ENCODE measurements around the gene C4BPB. TPM values are rescaled to one million over a fixed set of nuclear protein-coding genes. Genes with fewer than 3 reads are reported as not detected.

Gene C4BPB
- total and polyA plus RNA-seq, 2 of the 8 experiments (the other 6 are each of a cell fraction or from before 2014, with no cell fraction given): not detected

DNA sequence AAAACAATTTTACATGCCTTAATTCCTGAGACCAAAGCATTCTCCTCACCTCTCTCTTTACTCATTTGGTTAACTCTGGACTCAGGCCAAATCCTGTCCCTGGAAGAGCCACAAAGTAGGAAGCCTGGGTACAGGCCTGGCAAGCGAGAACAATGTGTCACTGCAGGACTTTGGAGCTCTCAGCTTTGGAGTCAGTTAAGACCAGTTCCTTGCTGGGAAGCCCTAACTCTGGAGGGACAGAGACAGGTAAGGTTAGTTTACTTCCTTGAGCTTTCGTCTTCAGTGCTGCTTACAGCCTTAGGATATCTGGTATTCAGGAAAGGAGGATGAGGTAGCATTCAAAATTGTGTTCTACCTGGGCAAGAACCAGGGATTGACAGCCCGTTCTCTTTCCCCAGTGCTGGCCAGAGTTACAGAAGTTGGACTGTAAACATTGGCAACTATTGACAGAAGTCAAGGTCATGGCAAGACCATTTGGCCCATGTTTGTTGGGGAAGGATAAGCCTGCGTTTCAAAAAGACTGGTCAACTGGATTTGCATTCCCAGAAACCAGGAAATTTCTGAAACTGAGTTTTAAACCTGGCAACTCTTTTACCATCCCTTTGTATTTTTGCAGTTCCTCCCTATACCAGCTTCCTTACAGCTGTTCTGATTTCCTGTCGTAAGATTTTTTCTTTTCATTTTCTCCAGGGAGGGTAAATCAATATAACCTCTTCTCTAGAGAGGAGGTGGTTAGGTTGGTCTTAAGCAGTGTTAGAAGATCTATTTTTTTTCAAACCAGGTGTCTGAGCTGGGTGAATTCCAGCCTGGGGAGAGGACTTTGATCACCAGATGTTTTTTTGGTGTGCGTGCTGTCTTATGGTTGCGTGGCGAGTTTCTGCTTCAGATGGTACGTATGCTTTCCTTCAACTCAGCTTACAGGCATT, at the start of gene C4BPB (continued):
- TF ChIP-seq, protein P1, sequence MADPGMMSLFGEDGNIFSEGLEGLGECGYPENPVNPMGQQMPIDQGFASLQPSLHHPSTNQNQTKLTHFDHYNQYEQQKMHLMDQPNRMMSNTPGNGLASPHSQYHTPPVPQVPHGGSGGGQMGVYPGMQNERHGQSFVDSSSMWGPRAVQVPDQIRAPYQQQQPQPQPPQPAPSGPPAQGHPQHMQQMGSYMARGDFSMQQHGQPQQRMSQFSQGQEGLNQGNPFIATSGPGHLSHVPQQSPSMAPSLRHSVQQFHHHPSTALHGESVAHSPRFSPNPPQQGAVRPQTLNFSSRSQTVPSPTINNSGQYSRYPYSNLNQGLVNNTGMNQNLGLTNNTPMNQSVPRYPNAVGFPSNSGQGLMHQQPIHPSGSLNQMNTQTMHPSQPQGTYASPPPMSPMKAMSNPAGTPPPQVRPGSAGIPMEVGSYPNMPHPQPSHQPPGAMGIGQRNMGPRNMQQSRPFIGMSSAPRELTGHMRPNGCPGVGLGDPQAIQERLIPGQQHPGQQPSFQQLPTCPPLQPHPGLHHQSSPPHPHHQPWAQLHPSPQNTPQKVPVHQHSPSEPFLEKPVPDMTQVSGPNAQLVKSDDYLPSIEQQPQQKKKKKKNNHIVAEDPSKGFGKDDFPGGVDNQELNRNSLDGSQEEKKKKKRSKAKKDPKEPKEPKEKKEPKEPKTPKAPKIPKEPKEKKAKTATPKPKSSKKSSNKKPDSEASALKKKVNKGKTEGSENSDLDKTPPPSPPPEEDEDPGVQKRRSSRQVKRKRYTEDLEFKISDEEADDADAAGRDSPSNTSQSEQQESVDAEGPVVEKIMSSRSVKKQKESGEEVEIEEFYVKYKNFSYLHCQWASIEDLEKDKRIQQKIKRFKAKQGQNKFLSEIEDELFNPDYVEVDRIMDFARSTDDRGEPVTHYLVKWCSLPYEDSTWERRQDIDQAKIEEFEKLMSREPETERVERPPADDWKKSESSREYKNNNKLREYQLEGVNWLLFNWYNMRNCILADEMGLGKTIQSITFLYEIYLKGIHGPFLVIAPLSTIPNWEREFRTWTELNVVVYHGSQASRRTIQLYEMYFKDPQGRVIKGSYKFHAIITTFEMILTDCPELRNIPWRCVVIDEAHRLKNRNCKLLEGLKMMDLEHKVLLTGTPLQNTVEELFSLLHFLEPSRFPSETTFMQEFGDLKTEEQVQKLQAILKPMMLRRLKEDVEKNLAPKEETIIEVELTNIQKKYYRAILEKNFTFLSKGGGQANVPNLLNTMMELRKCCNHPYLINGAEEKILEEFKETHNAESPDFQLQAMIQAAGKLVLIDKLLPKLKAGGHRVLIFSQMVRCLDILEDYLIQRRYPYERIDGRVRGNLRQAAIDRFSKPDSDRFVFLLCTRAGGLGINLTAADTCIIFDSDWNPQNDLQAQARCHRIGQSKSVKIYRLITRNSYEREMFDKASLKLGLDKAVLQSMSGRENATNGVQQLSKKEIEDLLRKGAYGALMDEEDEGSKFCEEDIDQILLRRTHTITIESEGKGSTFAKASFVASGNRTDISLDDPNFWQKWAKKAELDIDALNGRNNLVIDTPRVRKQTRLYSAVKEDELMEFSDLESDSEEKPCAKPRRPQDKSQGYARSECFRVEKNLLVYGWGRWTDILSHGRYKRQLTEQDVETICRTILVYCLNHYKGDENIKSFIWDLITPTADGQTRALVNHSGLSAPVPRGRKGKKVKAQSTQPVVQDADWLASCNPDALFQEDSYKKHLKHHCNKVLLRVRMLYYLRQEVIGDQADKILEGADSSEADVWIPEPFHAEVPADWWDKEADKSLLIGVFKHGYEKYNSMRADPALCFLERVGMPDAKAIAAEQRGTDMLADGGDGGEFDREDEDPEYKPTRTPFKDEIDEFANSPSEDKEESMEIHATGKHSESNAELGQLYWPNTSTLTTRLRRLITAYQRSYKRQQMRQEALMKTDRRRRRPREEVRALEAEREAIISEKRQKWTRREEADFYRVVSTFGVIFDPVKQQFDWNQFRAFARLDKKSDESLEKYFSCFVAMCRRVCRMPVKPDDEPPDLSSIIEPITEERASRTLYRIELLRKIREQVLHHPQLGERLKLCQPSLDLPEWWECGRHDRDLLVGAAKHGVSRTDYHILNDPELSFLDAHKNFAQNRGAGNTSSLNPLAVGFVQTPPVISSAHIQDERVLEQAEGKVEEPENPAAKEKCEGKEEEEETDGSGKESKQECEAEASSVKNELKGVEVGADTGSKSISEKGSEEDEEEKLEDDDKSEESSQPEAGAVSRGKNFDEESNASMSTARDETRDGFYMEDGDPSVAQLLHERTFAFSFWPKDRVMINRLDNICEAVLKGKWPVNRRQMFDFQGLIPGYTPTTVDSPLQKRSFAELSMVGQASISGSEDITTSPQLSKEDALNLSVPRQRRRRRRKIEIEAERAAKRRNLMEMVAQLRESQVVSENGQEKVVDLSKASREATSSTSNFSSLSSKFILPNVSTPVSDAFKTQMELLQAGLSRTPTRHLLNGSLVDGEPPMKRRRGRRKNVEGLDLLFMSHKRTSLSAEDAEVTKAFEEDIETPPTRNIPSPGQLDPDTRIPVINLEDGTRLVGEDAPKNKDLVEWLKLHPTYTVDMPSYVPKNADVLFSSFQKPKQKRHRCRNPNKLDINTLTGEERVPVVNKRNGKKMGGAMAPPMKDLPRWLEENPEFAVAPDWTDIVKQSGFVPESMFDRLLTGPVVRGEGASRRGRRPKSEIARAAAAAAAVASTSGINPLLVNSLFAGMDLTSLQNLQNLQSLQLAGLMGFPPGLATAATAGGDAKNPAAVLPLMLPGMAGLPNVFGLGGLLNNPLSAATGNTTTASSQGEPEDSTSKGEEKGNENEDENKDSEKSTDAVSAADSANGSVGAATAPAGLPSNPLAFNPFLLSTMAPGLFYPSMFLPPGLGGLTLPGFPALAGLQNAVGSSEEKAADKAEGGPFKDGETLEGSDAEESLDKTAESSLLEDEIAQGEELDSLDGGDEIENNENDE (IDR thresholded peaks at IDR 0.05; ENCODE audit: insufficient replicate concordance, low read length): no peak
- TF ChIP-seq CHD1 (IDR thresholded peaks at IDR 0.05; ENCODE audit: low read depth, low read length) (no peak), TCF12 (IDR thresholded peaks at IDR 0.05; ENCODE audit: low read depth, low read length) (no peak), POU5F1 (IDR thresholded peaks at IDR 0.05; ENCODE audit: low read depth, low read length) (no peak)

Measured in H1 (cell line).